ENCODE results near the gene GABBR2. TPM values are rescaled to one million over a fixed set of nuclear protein-coding genes. Genes with fewer than 3 reads are reported as not detected.

The GABBR2 gene
- total and polyA plus RNA-seq, 2 experiments from 2014 or later: 0.89 to 1.3 TPM

DNA sequence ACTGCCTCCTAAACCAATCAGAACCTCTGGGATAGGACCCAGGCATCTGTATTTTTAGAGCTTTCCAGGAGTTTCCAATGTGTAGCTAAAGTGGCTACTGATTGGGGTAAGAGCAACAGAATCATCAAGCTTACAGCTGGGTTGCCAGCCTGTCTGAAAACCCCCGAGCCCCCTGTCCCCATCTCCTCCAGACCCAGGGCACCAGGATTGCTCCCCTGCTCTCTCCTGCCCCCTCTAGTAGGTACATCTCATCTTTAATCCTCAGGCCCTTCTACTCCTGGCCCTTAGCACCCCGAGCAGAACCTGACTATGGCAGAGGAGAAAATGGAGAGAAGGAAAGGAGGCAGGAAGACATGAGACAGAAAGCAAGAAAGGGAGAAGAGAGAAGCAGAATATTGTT lies 204.9 kb downstream of the GABBR2 start:
- H3K9me2 ChIP-seq (ENCODE audit: insufficient read depth): 0 out of 2 replicates have a peak, but pooled peaks cover 3% of the 10 kb centered on the region
- Mint-ChIP-seq H3K36me3 (ENCODE audit: low read depth) (peaks cover 16% of the 10 kb centered on the region), H3K4me3 (0 out of 3 replicates have a peak overlapping the region, but pooled peaks have one; percentile 7), H3K27ac (no peak overlapping the region), H3K9me3 (peaks cover 28% of the 10 kb centered on the region), H3K4me1 (peaks cover 36% of the 10 kb centered on the region), H3K27me3 (ENCODE audit: insufficient read depth, low read depth, poor library complexity) (peaks cover 4% of the 10 kb centered on the region)
- no peaks in the 10 kb centered on the region for H3K27me3 ChIP-seq (ENCODE audit: insufficient read depth)
- H3K4me1 ChIP-seq (ENCODE audit: insufficient read depth): peaks cover 28% of the 10 kb centered on the region
- DNase-seq (ENCODE audit: low spot score) (no peak), ATAC-seq (peak; percentile 54)
- H4K20me1 ChIP-seq (replicated peaks; ENCODE audit: insufficient read depth): no peaks in the 10 kb centered on the region
- no peak for TF ChIP-seq STAT1 (IDR thresholded peaks at IDR 0.05; ENCODE audit: unreplicated experiment)
- 0 out of 4 replicates have a peak, but pooled peaks have one; percentile 6 to 10 for TF ChIP-seq CTCF (conservative IDR thresholded peaks at IDR 0.05; ENCODE audit: low read depth in 2 of 2)
- TF ChIP-seq, protein P1, sequence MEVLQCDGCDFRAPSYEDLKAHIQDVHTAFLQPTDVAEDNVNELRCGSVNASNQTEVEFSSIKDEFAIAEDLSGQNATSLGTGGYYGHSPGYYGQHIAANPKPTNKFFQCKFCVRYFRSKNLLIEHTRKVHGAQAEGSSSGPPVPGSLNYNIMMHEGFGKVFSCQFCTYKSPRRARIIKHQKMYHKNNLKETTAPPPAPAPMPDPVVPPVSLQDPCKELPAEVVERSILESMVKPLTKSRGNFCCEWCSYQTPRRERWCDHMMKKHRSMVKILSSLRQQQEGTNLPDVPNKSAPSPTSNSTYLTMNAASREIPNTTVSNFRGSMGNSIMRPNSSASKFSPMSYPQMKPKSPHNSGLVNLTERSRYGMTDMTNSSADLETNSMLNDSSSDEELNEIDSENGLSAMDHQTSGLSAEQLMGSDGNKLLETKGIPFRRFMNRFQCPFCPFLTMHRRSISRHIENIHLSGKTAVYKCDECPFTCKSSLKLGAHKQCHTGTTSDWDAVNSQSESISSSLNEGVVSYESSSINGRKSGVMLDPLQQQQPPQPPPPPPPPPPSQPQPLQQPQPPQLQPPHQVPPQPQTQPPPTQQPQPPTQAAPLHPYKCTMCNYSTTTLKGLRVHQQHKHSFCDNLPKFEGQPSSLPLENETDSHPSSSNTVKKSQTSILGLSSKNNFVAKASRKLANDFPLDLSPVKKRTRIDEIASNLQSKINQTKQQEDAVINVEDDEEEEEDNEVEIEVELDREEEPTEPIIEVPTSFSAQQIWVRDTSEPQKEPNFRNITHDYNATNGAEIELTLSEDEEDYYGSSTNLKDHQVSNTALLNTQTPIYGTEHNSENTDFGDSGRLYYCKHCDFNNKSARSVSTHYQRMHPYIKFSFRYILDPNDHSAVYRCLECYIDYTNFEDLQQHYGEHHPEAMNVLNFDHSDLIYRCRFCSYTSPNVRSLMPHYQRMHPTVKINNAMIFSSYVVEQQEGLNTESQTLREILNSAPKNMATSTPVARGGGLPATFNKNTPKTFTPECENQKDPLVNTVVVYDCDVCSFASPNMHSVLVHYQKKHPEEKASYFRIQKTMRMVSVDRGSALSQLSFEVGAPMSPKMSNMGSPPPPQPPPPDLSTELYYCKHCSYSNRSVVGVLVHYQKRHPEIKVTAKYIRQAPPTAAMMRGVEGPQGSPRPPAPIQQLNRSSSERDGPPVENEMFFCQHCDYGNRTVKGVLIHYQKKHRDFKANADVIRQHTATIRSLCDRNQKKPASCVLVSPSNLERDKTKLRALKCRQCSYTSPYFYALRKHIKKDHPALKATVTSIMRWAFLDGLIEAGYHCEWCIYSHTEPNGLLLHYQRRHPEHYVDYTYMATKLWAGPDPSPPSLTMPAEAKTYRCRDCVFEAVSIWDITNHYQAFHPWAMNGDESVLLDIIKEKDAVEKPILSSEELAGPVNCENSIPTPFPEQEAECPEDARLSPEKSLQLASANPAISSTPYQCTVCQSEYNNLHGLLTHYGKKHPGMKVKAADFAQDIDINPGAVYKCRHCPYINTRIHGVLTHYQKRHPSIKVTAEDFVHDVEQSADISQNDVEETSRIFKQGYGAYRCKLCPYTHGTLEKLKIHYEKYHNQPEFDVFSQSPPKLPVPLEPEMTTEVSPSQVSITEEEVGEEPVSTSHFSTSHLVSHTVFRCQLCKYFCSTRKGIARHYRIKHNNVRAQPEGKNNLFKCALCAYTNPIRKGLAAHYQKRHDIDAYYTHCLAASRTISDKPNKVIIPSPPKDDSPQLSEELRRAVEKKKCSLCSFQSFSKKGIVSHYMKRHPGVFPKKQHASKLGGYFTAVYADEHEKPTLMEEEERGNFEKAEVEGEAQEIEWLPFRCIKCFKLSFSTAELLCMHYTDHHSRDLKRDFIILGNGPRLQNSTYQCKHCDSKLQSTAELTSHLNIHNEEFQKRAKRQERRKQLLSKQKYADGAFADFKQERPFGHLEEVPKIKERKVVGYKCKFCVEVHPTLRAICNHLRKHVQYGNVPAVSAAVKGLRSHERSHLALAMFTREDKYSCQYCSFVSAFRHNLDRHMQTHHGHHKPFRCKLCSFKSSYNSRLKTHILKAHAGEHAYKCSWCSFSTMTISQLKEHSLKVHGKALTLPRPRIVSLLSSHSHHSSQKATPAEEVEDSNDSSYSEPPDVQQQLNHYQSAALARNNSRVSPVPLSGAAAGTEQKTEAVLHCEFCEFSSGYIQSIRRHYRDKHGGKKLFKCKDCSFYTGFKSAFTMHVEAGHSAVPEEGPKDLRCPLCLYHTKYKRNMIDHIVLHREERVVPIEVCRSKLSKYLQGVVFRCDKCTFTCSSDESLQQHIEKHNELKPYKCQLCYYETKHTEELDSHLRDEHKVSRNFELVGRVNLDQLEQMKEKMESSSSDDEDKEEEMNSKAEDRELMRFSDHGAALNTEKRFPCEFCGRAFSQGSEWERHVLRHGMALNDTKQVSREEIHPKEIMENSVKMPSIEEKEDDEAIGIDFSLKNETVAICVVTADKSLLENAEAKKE (CRISPR knock-in tag; IDR thresholded peaks at IDR 0.05): no peak
- H3K4me3 ChIP-seq: no peak overlapping the region
- H3K27ac ChIP-seq (ENCODE audit: low read depth): no peak overlapping the region
- H3K79me2 ChIP-seq (replicated peaks; ENCODE audit: insufficient read depth): no peaks in the 10 kb centered on the region
- no peaks in the 10 kb centered on the region for H3F3A ChIP-seq (replicated peaks; ENCODE audit: low read depth)
- no peaks in the 10 kb centered on the region; the same call in 1 of the 2 replicates for H3K36me3 ChIP-seq (ENCODE audit: insufficient read depth)
- H2AFZ ChIP-seq: peak overlapping the region; percentile 38; the same call in 1 of the 2 replicates
- peak overlapping the region; percentile 47 for H3K4me2 ChIP-seq

All from GM23338 (cell line).